ENCODE data around the gene LCMT2.

Gene LCMT2

GRCh38 chr15:43316016-43316970, 14.1 kb downstream of the LCMT2 start:
- in situ Hi-C loops (cut with MboI; ENCODE audit: low sequenced_read_pairs): no loop called here

DNA sequence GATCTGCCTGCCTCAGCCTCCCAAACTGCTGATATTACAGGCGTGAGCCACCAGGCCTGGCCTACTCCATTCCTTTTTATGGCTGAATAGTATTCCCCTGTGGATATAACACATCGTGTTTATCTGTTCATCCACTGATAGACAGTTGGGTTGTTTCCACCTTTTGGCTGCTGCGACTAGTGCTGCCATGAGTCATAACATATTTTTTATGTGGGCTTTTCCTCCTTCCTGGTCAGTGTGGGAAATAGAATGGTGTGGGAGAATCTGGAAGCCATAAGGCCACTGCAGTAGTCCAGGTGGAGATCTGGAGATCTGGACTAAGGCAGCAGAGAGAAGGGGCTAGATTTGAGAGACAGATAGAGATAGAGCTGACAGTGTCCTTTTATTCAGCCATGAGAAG, 16.2 kb downstream of the LCMT2 start:
- in situ Hi-C loops (cut with MboI; ENCODE audit: low sequenced_read_pairs): no loop called here

- in situ Hi-C loops (cut with MboI; ENCODE audit: low sequenced_read_pairs): no loop called here
Measured at GRCh38 chr15:43312378-43312777, 18.0 kb downstream of the LCMT2 start.

GRCh38 chr15:43302205-43302817, 28.1 kb downstream of the LCMT2 start, which contains the start of gene TGM7:
Gene TGM7, minus strand, starts transcription at chr15:43302255.
- in situ Hi-C loops (cut with MboI; ENCODE audit: low sequenced_read_pairs): no loop called here

- in situ Hi-C loops (cut with MboI; ENCODE audit: low sequenced_read_pairs): no loop called here
Measured at GRCh38 chr15:43299884-43300283, 30.5 kb downstream of the LCMT2 start.

GRCh38 chr15:43299411-43299810, 31.0 kb downstream of the LCMT2 start:
- in situ Hi-C loops (cut with MboI; ENCODE audit: low sequenced_read_pairs): no loop called here

- in situ Hi-C loops (cut with MboI; ENCODE audit: low sequenced_read_pairs): no loop called here
Measured at GRCh38 chr15:43294091-43294706, 36.2 kb downstream of the LCMT2 start.

DNA sequence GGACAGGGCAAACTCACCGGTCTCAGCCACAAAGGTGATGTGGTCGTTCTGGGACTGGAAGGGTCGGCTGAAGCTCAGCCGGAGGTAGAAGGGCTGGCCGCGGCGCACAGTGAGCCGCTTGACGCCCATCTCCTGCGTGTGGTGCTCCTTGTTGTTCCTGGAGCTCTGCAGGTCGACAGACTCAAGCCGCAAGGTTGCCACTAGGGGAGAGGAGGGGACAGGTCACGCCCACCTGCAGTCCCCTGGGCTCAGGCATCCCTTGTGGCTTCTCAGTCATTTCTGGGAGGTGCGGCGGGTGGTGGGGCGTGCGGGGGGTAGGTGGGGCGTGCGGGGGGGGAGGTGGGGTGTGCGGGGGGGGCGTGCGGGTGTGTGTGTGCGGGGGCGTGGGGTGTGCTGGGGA, 36.9 kb downstream of the LCMT2 start:
- in situ Hi-C loops (cut with MboI; ENCODE audit: low sequenced_read_pairs): no loop called here

- in situ Hi-C loops (cut with MboI; ENCODE audit: low sequenced_read_pairs): no loop called here
Measured at GRCh38 chr15:43292375-43293078, 37.8 kb downstream of the LCMT2 start.

- in situ Hi-C loops (cut with MboI; ENCODE audit: low sequenced_read_pairs): loop anchor here (10.0 kb wide), 1 partner anchor 595 kb away; no protein-coding TSS in a partner anchor
Measured at GRCh38 chr15:43289656-43290055, 40.7 kb downstream of the LCMT2 start.

- in situ Hi-C loops (cut with MboI; ENCODE audit: low sequenced_read_pairs): loop anchor here (10.0 kb wide), 1 partner anchor 592 kb away; no protein-coding TSS in a partner anchor
Measured at GRCh38 chr15:43287254-43287653, 43.1 kb downstream of the LCMT2 start.

DNA sequence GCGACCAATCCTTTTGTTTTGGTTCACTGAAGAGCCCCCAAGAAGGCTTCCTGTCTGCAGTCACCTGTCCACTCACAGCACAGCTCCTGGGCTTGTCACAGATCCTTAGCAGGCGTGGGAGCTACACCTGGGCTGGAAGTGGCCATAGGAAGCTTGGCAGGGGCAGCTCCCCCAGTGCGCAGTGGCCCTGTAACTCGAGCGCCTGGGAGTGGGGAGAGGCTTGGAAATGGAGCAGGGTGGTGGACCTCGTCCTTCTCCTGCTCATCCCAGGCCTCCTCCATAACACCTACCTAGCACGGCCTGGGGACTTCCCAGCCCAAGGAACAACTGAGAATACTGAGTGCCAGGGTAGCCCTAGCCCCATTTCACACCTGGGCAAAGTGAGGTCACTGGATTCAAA, 44.3 kb downstream of the LCMT2 start:
- in situ Hi-C loops (cut with MboI; ENCODE audit: low sequenced_read_pairs): loop anchor here (10.0 kb wide), 1 partner anchor 591 kb away; no protein-coding TSS in a partner anchor

DNA sequence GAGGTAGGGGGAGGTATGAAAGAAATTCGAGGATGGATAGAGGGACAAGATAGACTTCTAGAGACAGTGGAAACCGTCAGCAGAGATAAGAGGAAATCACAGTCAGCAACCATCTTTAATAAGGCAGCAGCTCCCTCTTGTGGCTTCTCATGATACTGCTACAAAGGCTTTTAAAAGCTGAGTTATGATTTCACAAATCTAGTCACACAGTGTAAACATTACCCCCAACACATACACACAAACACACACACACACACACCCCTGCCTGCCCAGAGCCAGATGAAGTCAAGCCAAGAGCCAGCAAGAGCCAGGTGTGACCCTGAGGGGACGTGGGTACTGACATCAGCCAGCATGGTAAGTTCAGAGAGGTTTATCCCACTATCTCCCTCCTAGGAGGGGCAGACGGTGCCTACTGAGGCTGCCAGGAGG, 44.8 kb downstream of the LCMT2 start:
- in situ Hi-C loops (cut with MboI; ENCODE audit: low sequenced_read_pairs): loop anchor here (10.0 kb wide), 1 partner anchor 591 kb away; no protein-coding TSS in a partner anchor

DNA sequence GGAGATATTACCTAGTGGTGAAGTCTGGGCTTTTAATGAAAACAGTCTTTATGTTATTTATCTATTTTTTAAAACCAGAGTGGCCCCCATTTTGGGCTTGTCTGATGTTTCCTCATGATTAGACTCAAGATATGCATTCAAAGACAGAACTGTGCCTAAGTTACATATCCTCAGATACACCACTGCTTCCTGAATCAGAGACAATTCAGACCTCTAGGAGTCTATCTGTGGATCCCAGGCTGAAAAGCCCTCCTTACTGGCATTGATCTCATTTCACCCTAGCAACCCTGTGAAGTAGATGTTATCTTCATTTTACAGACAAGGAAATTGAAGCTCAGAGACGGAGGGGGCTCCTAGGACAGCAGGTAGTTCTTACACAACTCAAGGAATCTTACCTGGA, 46.8 kb downstream of the LCMT2 start:
- in situ Hi-C loops (cut with MboI; ENCODE audit: low sequenced_read_pairs): loop anchor here (10.0 kb wide), 1 partner anchor 589 kb away; no protein-coding TSS in a partner anchor

DNA sequence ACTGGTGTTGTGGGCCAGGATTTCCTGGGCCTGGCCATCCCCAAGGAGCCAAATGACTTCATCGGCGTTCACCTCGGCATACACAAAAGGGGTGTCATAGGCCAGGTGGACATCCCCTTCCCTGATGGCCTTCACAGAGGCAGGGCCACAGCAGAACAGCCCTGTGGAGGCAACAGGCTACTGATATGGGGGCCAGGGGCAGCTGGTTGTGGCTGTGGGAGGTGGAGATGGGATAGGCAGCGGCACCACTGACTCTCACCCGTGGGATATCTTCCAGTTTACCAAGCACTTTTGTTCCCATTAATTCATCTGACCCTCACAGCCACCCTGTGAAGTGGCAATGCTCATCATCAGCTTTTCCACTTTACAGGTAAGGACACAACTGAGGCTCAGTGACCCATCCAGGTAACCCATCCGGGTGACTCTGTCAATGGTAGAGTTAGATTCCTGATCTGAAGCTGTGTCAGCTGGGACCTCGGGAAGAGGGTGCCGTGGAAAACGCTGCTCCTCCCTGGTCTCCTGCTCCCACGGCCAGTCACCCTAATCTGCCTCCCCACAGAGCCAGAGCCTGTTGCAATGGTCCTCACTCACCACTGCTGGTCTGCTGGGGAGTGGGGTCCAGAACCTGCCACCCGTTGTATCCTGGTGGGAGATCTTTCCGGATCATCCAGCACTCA, 48.3 kb downstream of the LCMT2 start:
- in situ Hi-C loops (cut with MboI; ENCODE audit: low sequenced_read_pairs): loop anchor here (10.0 kb wide), 1 partner anchor 587 kb away; no protein-coding TSS in a partner anchor

DNA sequence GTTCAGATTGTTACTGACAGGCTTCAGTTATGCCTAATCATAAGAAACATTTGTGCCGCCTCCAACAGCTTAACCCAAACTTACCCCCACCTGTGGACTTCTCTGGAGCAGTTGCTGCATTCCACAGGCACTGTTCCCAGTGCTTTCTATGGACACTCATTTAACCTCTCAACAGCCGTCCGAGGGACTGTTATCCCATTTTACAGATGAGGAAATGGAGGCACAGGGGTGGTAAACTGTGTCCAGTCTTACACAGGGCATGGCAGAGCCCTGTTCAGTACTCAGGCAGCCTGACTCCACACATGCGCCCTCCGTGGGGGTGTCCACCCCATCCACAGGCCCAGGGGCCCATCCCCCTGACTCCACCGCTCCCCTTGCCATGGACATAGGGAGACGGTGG, 49.4 kb downstream of the LCMT2 start:
- in situ Hi-C loops (cut with MboI; ENCODE audit: low sequenced_read_pairs): loop anchor here (10.0 kb wide), 1 partner anchor 586 kb away; no protein-coding TSS in a partner anchor

- in situ Hi-C loops (cut with MboI; ENCODE audit: low sequenced_read_pairs): no loop called here
Measured at GRCh38 chr15:43279496-43279895, 50.9 kb downstream of the LCMT2 start.

DNA sequence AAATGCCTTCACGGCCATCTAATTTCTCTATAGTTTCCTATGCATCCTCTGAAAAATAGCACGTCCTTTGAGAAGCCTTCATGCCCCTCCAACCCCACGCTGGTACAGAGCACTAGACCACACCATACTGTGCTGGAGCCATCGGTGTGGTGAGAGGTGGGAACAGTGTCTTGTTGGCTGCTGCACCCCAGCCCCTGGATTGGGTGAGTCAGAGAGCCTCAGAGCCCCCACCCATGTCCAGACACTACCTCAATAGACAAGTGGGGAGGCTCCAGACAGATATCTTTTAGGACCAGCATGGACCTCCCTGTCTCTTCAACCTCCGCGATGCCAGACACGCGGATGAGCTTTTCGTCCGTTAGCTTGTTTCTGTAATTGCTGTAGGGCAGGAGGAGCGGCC, 51.5 kb downstream of the LCMT2 start:
- in situ Hi-C loops (cut with MboI; ENCODE audit: low sequenced_read_pairs): no loop called here

- in situ Hi-C loops (cut with MboI; ENCODE audit: low sequenced_read_pairs): no loop called here
Measured at GRCh38 chr15:43277901-43278300, 52.5 kb downstream of the LCMT2 start.

- in situ Hi-C loops (cut with MboI; ENCODE audit: low sequenced_read_pairs): no loop called here
Measured at GRCh38 chr15:43277231-43277823, 53.0 kb downstream of the LCMT2 start.

All from HL-60/S4 (cell line).